Measurements from ENCODE around the gene MAP6D1. TPM values are rescaled to one million over a fixed set of nuclear protein-coding genes. Genes with fewer than 3 reads are reported as not detected.
"Not testable (repeated sequence)": the region's sequence is repeated elsewhere in the genome, so short reads cannot be mapped to it uniquely, and the experiment has no call there.

The MAP6D1 gene
- polyA plus RNA-seq, 1 experiment, result 3.9 TPM

DNA sequence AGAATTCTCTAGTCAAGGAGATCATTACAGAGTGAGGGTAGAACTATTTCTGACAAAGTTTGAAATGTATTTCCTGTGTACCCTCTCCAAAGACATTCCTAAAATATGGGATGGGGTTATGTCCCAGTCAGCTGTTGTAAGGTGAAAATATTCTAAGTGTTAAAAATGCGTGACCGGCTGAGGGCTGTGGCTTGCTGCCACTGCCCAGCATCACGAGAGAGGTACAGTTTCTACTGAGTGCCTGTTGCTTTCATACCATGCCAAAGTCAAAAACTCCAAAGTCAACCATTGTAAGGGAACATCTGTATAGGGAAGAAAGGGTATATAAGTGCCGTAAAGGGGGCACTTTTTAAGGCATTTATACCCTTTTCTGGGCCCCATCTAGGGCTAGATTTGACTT is 30.9 kb downstream of the MAP6D1 start:
- H3K4me3 ChIP-seq (ENCODE audit: low read depth, low read length), result no peak overlapping the region
- ChIA-PET CTCF (no interaction called here), POLR2A (no interaction called here)
- H3K27me3 ChIP-seq (ENCODE audit: control insufficient read depth, insufficient read depth, low read length), result no peaks in the 10 kb centered on the region
- no peak for DNase-seq (ENCODE audit: low read depth)
- TF ChIP-seq, protein P1, sequence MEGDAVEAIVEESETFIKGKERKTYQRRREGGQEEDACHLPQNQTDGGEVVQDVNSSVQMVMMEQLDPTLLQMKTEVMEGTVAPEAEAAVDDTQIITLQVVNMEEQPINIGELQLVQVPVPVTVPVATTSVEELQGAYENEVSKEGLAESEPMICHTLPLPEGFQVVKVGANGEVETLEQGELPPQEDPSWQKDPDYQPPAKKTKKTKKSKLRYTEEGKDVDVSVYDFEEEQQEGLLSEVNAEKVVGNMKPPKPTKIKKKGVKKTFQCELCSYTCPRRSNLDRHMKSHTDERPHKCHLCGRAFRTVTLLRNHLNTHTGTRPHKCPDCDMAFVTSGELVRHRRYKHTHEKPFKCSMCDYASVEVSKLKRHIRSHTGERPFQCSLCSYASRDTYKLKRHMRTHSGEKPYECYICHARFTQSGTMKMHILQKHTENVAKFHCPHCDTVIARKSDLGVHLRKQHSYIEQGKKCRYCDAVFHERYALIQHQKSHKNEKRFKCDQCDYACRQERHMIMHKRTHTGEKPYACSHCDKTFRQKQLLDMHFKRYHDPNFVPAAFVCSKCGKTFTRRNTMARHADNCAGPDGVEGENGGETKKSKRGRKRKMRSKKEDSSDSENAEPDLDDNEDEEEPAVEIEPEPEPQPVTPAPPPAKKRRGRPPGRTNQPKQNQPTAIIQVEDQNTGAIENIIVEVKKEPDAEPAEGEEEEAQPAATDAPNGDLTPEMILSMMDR (IDR thresholded peaks at IDR 0.05; ENCODE audit: insufficient read depth, low read depth, low read length), result no peak
- peaks cover 15% of the 10 kb centered on the region for H3K36me3 ChIP-seq (ENCODE audit: control insufficient read depth, insufficient read depth, low read length)

DNA sequence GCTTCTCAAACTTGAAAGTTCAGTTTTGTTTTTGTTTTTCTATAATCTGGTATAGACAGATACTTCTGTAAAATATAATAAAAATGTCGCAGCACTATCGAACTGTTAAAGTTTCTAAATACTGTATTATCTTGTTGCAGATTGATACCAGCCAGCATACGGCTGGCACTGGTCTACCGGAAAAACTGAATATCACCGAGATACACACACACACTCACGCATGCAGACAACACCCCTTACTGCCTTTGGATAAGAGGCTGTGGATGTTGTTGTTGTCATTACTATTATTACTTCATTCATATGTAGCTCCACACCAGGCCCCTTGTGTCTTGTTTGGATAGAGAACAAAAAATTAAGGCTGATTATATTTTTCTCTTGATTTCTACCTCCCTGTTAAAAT is 32.4 kb downstream of the MAP6D1 start:
- Histone ChIP-seq H3K36me3 (ENCODE audit: control insufficient read depth, insufficient read depth, low read length) (peaks cover 11% of the 10 kb centered on the region), H3K4me3 (ENCODE audit: low read depth, low read length) (no peak overlapping the region), H3K27me3 (ENCODE audit: control insufficient read depth, insufficient read depth, low read length) (no peaks in the 10 kb centered on the region)
- TF ChIP-seq, protein P1 (IDR thresholded peaks at IDR 0.05; ENCODE audit: insufficient read depth, low read depth, low read length), result no peak
- ChIA-PET CTCF (no interaction called here), POLR2A (no interaction called here)
- DNase-seq (ENCODE audit: low read depth), result no peak

DNA sequence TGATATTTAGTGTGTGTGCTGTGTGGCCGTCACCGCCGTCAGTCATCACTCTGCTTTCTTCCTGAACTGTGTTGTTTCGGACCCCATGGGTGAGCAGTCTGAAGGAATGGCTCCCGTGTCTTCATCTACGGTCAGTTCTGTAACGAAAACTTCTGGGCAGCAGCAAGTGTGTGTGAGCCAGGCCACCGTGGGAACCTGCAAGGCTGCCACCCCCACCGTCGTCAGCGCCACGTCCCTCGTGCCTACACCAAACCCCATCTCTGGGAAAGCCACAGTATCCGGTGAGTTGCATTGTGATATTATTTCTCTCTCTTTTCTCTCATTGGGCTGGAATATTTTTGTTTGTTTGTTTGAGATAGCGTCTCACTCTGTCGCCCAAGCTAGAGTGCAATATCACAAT is 34.7 kb downstream of the MAP6D1 start:
- Histone ChIP-seq H3K27me3 (ENCODE audit: control insufficient read depth, insufficient read depth, low read length) (no peaks in the 10 kb centered on the region), H3K4me3 (ENCODE audit: low read depth, low read length) (no peak overlapping the region), H3K36me3 (ENCODE audit: control insufficient read depth, insufficient read depth, low read length) (peaks cover 10% of the 10 kb centered on the region)
- DNase-seq (ENCODE audit: low read depth), result no peak
- TF ChIP-seq, protein P1 (IDR thresholded peaks at IDR 0.05; ENCODE audit: insufficient read depth, low read depth, low read length), result no peak
- CTCF ChIA-PET, result interaction anchor here (1.1 kb wide), 1 partner anchor 35 kb away, joined by 3 read pairs; the partner anchor contains the start of gene MAP6D1
- POLR2A ChIA-PET, result no interaction called here

DNA sequence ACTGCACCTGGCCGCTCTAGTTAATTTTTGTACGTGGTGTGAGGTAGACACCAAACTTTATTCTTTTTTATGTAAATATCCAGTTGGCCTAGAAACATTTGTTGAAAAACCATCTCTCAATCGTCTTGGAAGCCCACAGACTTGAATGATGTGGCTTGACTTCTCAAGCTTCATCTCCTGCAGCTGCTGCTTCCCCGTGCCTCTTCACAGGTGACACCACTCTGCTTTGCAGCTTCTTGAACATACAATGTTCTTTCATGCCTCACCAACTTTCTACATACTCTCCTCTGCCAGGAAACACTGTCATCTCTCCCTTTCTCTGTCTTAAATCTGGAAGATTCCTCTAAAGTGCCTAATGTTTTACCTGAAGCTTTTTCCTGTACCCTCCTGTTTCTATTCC is 35.6 kb downstream of the MAP6D1 start:
- ChIA-PET POLR2A (no interaction called here), CTCF (interaction anchor here (0.6 to 1.7 kb wide), 3 partner anchors 10 to 35 kb away, joined by 3 to 4 read pairs (median 3); partner anchors contain the start of gene MAP6D1)
- H3K27me3 ChIP-seq (ENCODE audit: control insufficient read depth, insufficient read depth, low read length), result no peaks in the 10 kb centered on the region
- TF ChIP-seq, protein P1 (IDR thresholded peaks at IDR 0.05; ENCODE audit: insufficient read depth, low read depth, low read length), result no peak
- peaks cover 10% of the 10 kb centered on the region for H3K36me3 ChIP-seq (ENCODE audit: control insufficient read depth, insufficient read depth, low read length)
- DNase-seq (ENCODE audit: low read depth), result no peak
- no peak overlapping the region for H3K4me3 ChIP-seq (ENCODE audit: low read depth, low read length)

DNA sequence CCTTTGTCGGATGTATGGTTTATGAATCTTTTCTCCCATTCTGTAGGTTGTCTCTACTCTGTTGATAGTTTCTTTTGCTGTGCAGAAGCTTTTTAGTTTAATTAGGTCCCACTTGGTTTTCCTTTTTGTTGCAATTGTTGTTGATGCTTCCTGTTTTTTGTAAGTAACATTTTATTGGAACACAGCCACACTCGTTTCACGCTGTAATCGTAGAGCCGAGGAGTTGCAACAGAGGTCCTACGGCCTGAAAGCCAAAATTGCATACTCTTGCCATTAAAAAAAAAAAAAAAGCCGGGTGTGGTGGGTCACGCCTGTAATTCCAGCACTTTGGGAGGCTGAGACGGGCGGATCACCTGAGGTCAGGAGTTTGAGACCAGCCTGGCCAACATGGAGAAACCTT is 40.9 kb downstream of the MAP6D1 start:
- POLR2A ChIA-PET; CTCF ChIA-PET; DNase-seq (ENCODE audit: low read depth); H3K27me3 ChIP-seq (ENCODE audit: control insufficient read depth, insufficient read depth, low read length); H3K4me3 ChIP-seq (ENCODE audit: low read depth, low read length): not testable (repeated sequence)
- peaks cover 12% of the 10 kb centered on the region for H3K36me3 ChIP-seq (ENCODE audit: control insufficient read depth, insufficient read depth, low read length)

DNA sequence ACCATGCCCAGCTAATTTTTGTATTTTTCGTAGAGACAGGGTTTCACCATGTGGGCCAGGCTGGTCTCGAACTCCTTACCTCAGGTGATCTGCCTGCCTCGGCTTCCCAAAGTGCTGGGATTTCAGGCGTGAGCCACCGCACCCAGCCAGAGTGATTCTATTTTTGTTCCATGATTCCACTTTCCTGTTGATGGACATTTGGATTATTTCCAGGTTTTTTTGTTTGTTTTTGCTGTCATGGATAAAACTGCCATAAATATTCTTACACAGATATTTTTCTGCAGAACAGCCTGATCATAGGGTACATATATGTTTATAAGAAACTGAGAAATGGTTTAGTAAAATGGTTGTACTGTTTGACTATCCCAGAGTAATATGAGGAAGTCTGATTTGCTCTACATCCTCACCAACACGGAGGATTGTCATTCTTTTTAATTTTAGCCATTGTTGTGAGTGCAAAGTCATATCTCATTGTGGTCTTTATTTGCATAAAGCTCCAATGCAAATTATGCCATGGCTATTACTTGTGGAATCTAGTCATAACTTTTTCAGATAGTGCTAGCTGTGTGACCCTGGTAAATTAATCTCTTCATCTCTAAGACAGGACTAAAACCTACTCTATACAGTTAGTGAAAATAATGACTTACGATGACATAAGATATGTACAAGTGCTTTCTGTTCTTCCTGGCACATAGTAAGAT is 42.7 kb downstream of the MAP6D1 start:
- H3K4me3 ChIP-seq (ENCODE audit: low read depth, low read length), result no peak overlapping the region
- CTCF ChIA-PET, result no interaction called here
- H3K27me3 ChIP-seq (ENCODE audit: control insufficient read depth, insufficient read depth, low read length), result no peaks in the 10 kb centered on the region
- peaks cover 16% of the 10 kb centered on the region for H3K36me3 ChIP-seq (ENCODE audit: control insufficient read depth, insufficient read depth, low read length)
- TF ChIP-seq, protein P1 (IDR thresholded peaks at IDR 0.05; ENCODE audit: insufficient read depth, low read depth, low read length), result no peak
- DNase-seq (ENCODE audit: low read depth), result no peak
- POLR2A ChIA-PET, result no interaction called here
